Measurements from ENCODE around the gene KLHL33.
A peak's percentile ranks its signal among the peaks of the same experiment; 100 is the strongest.

The KLHL33 gene

GRCh38 chr14:20429801-20430669 lies 5.9 kb downstream of the KLHL33 start:
- no peaks in the 10 kb centered on the region for H3K9me3 ChIP-seq (replicated peaks; ENCODE audit: insufficient read depth, low read length)
- H3K79me2 ChIP-seq (ENCODE audit: low read length) = no peaks in the 10 kb centered on the region
- no peak overlapping the region for H3K4me2 ChIP-seq (ENCODE audit: low read depth, low read length)
- no peaks in the 10 kb centered on the region for H3K27me3 ChIP-seq (replicated peaks; ENCODE audit: insufficient read depth, low read length)
- no peaks in the 10 kb centered on the region for H4K20me1 ChIP-seq (ENCODE audit: insufficient read depth, low read length)
- H3K27ac ChIP-seq (ENCODE audit: low read length) = no peak overlapping the region
- H2AFZ ChIP-seq (ENCODE audit: low read length) = no peak overlapping the region
- DNase-seq = no peak
- no peak overlapping the region for H3K4me3 ChIP-seq (ENCODE audit: low read length)
- H3K9ac ChIP-seq (ENCODE audit: low read length) = no peak overlapping the region
- no peaks in the 10 kb centered on the region for H3F3A ChIP-seq (ENCODE audit: insufficient read depth, low read length)
- H3K4me1 ChIP-seq (ENCODE audit: low read length) = peaks cover 9% of the 10 kb centered on the region
- TF ChIP-seq EZH2phosphoT487 (IDR thresholded peaks at IDR 0.05; ENCODE audit: low read length) = no peak
- no peak for TF ChIP-seq EZH2 (optimal IDR thresholded peaks at IDR 0.05; ENCODE audit: low read depth, low read length)
- TF ChIP-seq CTCF (IDR thresholded peaks at IDR 0.05; ENCODE audit: low read length) = no peak
- no peaks in the 10 kb centered on the region for H3K9me2 ChIP-seq (replicated peaks; ENCODE audit: insufficient read depth, low read length)
- no peaks in the 10 kb centered on the region for H3K36me3 ChIP-seq (replicated peaks; ENCODE audit: insufficient read depth, low read length)

GRCh38 chr14:20428802-20429201 lies 7.2 kb downstream of the KLHL33 start:
- H3K4me1 ChIP-seq (ENCODE audit: low read length) = peaks cover 9% of the 10 kb centered on the region
- H3K36me3 ChIP-seq (replicated peaks; ENCODE audit: insufficient read depth, low read length) = no peaks in the 10 kb centered on the region
- no peaks in the 10 kb centered on the region for H3K27me3 ChIP-seq (replicated peaks; ENCODE audit: insufficient read depth, low read length)
- H3K9me3 ChIP-seq (replicated peaks; ENCODE audit: insufficient read depth, low read length) = no peaks in the 10 kb centered on the region
- no peak for TF ChIP-seq EZH2 (optimal IDR thresholded peaks at IDR 0.05; ENCODE audit: low read depth, low read length)
- no peak for TF ChIP-seq CTCF (IDR thresholded peaks at IDR 0.05; ENCODE audit: low read length)
- no peak for TF ChIP-seq EZH2phosphoT487 (IDR thresholded peaks at IDR 0.05; ENCODE audit: low read length)
- H3K9ac ChIP-seq (ENCODE audit: low read length) = no peak overlapping the region
- no peaks in the 10 kb centered on the region for H4K20me1 ChIP-seq (ENCODE audit: insufficient read depth, low read length)
- H3K79me2 ChIP-seq (ENCODE audit: low read length) = no peaks in the 10 kb centered on the region
- no peak overlapping the region for H3K27ac ChIP-seq (ENCODE audit: low read length)
- no peak for DNase-seq
- H3K4me2 ChIP-seq (ENCODE audit: low read depth, low read length) = no peak overlapping the region
- no peaks in the 10 kb centered on the region for H3F3A ChIP-seq (ENCODE audit: insufficient read depth, low read length)
- no peaks in the 10 kb centered on the region for H3K9me2 ChIP-seq (replicated peaks; ENCODE audit: insufficient read depth, low read length)
- no peak overlapping the region for H2AFZ ChIP-seq (ENCODE audit: low read length)
- no peak overlapping the region for H3K4me3 ChIP-seq (ENCODE audit: low read length)

GRCh38 chr14:20428010-20428365 lies 8.0 kb downstream of the KLHL33 start:
- Histone ChIP-seq H3F3A (ENCODE audit: insufficient read depth, low read length) (no peaks in the 10 kb centered on the region), H3K36me3 (replicated peaks; ENCODE audit: insufficient read depth, low read length) (no peaks in the 10 kb centered on the region), H3K9me2 (replicated peaks; ENCODE audit: insufficient read depth, low read length) (no peaks in the 10 kb centered on the region), H3K9me3 (replicated peaks; ENCODE audit: insufficient read depth, low read length) (no peaks in the 10 kb centered on the region), H3K4me3 (ENCODE audit: low read length) (no peak overlapping the region), H3K4me2 (ENCODE audit: low read depth, low read length) (peak overlapping the region; percentile 65; the same call in 1 of the 2 replicates), H4K20me1 (ENCODE audit: insufficient read depth, low read length) (no peaks in the 10 kb centered on the region), H2AFZ (ENCODE audit: low read length) (no peak overlapping the region), H3K27me3 (replicated peaks; ENCODE audit: insufficient read depth, low read length) (no peaks in the 10 kb centered on the region), H3K9ac (ENCODE audit: low read length) (no peak overlapping the region), H3K79me2 (ENCODE audit: low read length) (no peaks in the 10 kb centered on the region), H3K4me1 (ENCODE audit: low read length) (peaks cover 9% of the 10 kb centered on the region), H3K27ac (ENCODE audit: low read length) (peak overlapping the region; percentile 32; the same call in 1 of the 2 replicates)
- no peak for DNase-seq
- TF ChIP-seq EZH2phosphoT487 (IDR thresholded peaks at IDR 0.05; ENCODE audit: low read length) (no peak), CTCF (IDR thresholded peaks at IDR 0.05; ENCODE audit: low read length) (no peak), EZH2 (optimal IDR thresholded peaks at IDR 0.05; ENCODE audit: low read depth, low read length) (no peak)

Measured in MM.1S (cell line).